HCT116 (cell line): Measurements from ENCODE around the gene NF1. TPM values are rescaled to one million over a fixed set of nuclear protein-coding genes. Genes with fewer than 3 reads are reported as not detected.
"Not testable (repeated sequence)": the region's sequence is repeated elsewhere in the genome, so short reads cannot be mapped to it uniquely, and the experiment has no call there.

Experiments used
- ATAC-seq: fragments of 200-7000 bp; cut with Tn5 transposase; 2 replicates; pipeline ENCODE4 v1.9.1; 2020; ENCODE audit warnings: mild to moderate bottlenecking, moderate library complexity
- BruUV-seq: library from RNA; stranded (reverse); fragments of 400-500 nt; replicated peaks from 2 replicates; lab custom pipeline; 2021; lab: Mats Ljungman, UMichigan
- CTCF ChIA-PET: fragments of 300-600 bp; sonication (Branson Sonifier 250); formaldehyde crosslinking; loops from one replicate; lab custom pipeline; 2021; ENCODE audit warnings: antibody characterized with exemption; lab: Charles Lee
- POLR2A ChIA-PET: fragments of 300-600, 350-600 bp; sonication (Branson Sonifier 250); formaldehyde crosslinking; loops from one replicate; lab custom pipeline; 2021; ENCODE audit warnings: antibody characterized with exemption; lab: Charles Lee
- RAD21 ChIA-PET, 2 experiments: fragments of 300-600 bp; sonication (Branson Sonifier 250); formaldehyde crosslinking; loops; one replicate each; lab custom pipeline; 2023; ENCODE audit warnings: low total read pairs in 2 of 2; ENCODE audit not compliant: uncharacterized antibody in 2 of 2, unreplicated experiment in 2 of 2, low non-redundant PET in 1 of 2; lab: Charles Lee
- DNase-seq: peaks from one replicate; pipeline ENCODE4 v3.0.0-alpha.2; 2010; ENCODE audit warnings: low read depth, low spot score
- H2AFZ ChIP-seq: fragments of 200-600 bp; shearing (Covaris generic), sonication (generic); 2 replicates; pipeline ENCODE4 v1.6.1; 2017; ENCODE audit warnings: low read depth, mixed run types, mixed read lengths, antibody characterized with exemption, low read length; ENCODE audit not compliant: poor library complexity, severe bottlenecking
- H3K27ac ChIP-seq: 2 replicates; pipeline ENCODE4 v1.5.1; 2012; ENCODE audit warnings: low read depth, low read length
- H3K27me3 ChIP-seq: fragments of 200-600 bp; sonication (generic); 2 replicates; pipeline ENCODE4 v1.6.1; 2016; ENCODE audit warnings: mixed run types, low read length, mixed read lengths; ENCODE audit not compliant: insufficient read depth
- H3K36me3 ChIP-seq, 2 experiments: fragments of 200-500 bp in 1 of 2; fragments of 200-600 bp in 1 of 2; sonication (Bioruptor generic) in 1 of 2; sonication (generic) in 1 of 2; 2 replicates each; pipeline versions ENCODE4 v1.5.1 to v1.6.1; 2014 to 2016; ENCODE audit warnings: low read length in 2 of 2, inconsistent platforms in 1 of 2, mixed read lengths in 1 of 2, mixed run types in 1 of 2; ENCODE audit not compliant: insufficient read depth in 2 of 2, control insufficient read depth in 1 of 2
- H3K4me1 ChIP-seq, 2 experiments: fragments of 200-600 bp in 1 of 2; sonication (generic) in 1 of 2; 2 replicates each; pipeline versions ENCODE4 v1.5.1 to v1.6.1; 2012 to 2017; ENCODE audit warnings: low read length in 2 of 2, inconsistent platforms in 1 of 2, mild to moderate bottlenecking in 1 of 2, mixed read lengths in 1 of 2, mixed run types in 1 of 2, moderate library complexity in 1 of 2; ENCODE audit not compliant: insufficient read depth in 2 of 2, control insufficient read depth in 1 of 2
- H3K4me2 ChIP-seq: fragments of 200-600 bp; sonication (generic); 2 replicates; pipeline ENCODE4 v1.6.1; 2017; ENCODE audit warnings: mixed run types, low read length, mixed read lengths
- H3K4me3 ChIP-seq, 2 experiments: fragments of 200-600 bp in 1 of 2; sonication (generic) in 1 of 2; replicated peaks in 1 of 2; 2 replicates each; pipeline ENCODE4 v1.5.1; 2011 to 2016; ENCODE audit warnings: low read length in 2 of 2, control low read depth in 1 of 2, low read depth in 1 of 2, mild to moderate bottlenecking in 1 of 2, mixed read lengths in 1 of 2, mixed run types in 1 of 2
- H3K79me2 ChIP-seq: fragments of 200-600 bp; sonication (generic); 2 replicates; pipeline ENCODE4 v1.6.1; 2017; ENCODE audit warnings: mild to moderate bottlenecking, mixed run types, low read length, moderate library complexity, mixed read lengths; ENCODE audit not compliant: insufficient read depth
- H3K9ac ChIP-seq: fragments of 200-600 bp; sonication (generic); 2 replicates; pipeline ENCODE4 v1.6.1; 2016; ENCODE audit warnings: low read length, mixed read lengths
- H3K9me2 ChIP-seq: fragments of 200-600 bp; sonication (generic), shearing (Covaris generic); 2 replicates; pipeline ENCODE4 v1.6.1; 2017; ENCODE audit warnings: mixed run types, mild to moderate bottlenecking, moderate library complexity; ENCODE audit not compliant: insufficient read depth
- H3K9me3 ChIP-seq, 2 experiments: fragments of 200-500 bp in 1 of 2; fragments of 200-600 bp in 1 of 2; sonication (Bioruptor generic) in 1 of 2; sonication (generic) in 1 of 2; 2 replicates each; pipeline ENCODE4 v1.6.1; 2014 to 2017; ENCODE audit warnings: low read length in 2 of 2, mixed read lengths in 2 of 2, inconsistent platforms in 1 of 2, low read depth in 1 of 2, mild to moderate bottlenecking in 1 of 2, mixed run types in 1 of 2, moderate library complexity in 1 of 2; ENCODE audit not compliant: control insufficient read depth in 1 of 2, insufficient read depth in 1 of 2
- H4K20me1 ChIP-seq: fragments of 200-600 bp; sonication (generic), shearing (Covaris generic); 2 replicates; pipeline ENCODE4 v1.6.1; 2017; ENCODE audit warnings: mixed run types, mild to moderate bottlenecking, moderate library complexity; ENCODE audit not compliant: insufficient read depth
- CEBPB ChIP-seq: IDR thresholded peaks from 2 replicates; pipeline ENCODE4 v1.6.1; 2012; ENCODE audit warnings: low read depth
- EZH2 ChIP-seq: fragments of 200-600 bp; sonication (generic); IDR thresholded peaks from 2 replicates; pipeline ENCODE4 v1.6.1; 2017; ENCODE audit warnings: antibody characterized with exemption, mixed run types
- POLR2A ChIP-seq: IDR thresholded peaks from 2 replicates; pipeline ENCODE4 v1.7.0; 2011; ENCODE audit warnings: borderline replicate concordance; ENCODE audit not compliant: insufficient read depth, insufficient read length; ENCODE audit errors: extremely low read depth
- intact Hi-C: fragments of 100-400 bp; cut with micrococcal nuclease; formaldehyde crosslinking; loops from 2 replicates; pipeline ENCODE4 v1.10.0; 2022
- total RNA-seq: library from RNA; stranded (reverse); gene quantifications from one replicate; pipeline ENCODE4 v1.2.1, GENCODE V29; 2021; ENCODE audit not compliant: unreplicated experiment
- TF ChIP-seq, protein P1 (sequence below), 3 experiments: fragments of 200-600 bp in 1 of 3; sonication (generic) in 1 of 3; IDR thresholded peaks in 2 of 3; conservative IDR thresholded peaks in 1 of 3; 2 replicates each; pipeline ENCODE4 v1.5.1; 2012 to 2017; ENCODE audit warnings: low read depth in 2 of 3, low read length in 2 of 3, antibody characterized with exemption in 1 of 3, borderline replicate concordance in 1 of 3, control low read depth in 1 of 3, mild to moderate bottlenecking in 1 of 3, mixed read lengths in 1 of 3, mixed run types in 1 of 3, moderate library complexity in 1 of 3; ENCODE audit not compliant: insufficient read depth in 1 of 3
- TF ChIP-seq, protein P2 (sequence below): IDR thresholded peaks from 2 replicates; pipeline ENCODE4 v1.6.1; 2012
- TF ChIP-seq, protein P3 (sequence below): IDR thresholded peaks from 2 replicates; pipeline ENCODE4 v1.6.1; 2012; ENCODE audit warnings: low read depth

NF1 gene
- total RNA-seq, 1 experiment from 2014 or later: 20.8 TPM

DNA sequence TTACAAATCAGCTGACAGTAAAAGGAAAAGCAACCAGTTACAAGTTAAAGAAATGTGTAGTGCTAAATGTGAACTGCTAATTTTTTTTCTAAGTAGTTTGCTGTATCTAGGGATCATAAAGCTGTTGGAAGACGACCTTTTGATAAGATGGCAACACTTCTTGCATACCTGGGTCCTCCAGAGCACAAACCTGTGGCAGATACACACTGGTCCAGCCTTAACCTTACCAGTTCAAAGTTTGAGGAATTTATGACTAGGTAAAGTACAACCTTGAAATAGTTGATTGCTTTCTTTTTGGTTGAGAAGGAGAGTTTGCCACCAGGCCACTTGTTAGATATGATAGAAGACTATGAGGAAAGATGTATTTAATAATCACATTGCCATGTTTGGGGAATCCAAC lies 166.8 kb downstream of the NF1 start (continued):
- TF ChIP-seq, protein P1, sequence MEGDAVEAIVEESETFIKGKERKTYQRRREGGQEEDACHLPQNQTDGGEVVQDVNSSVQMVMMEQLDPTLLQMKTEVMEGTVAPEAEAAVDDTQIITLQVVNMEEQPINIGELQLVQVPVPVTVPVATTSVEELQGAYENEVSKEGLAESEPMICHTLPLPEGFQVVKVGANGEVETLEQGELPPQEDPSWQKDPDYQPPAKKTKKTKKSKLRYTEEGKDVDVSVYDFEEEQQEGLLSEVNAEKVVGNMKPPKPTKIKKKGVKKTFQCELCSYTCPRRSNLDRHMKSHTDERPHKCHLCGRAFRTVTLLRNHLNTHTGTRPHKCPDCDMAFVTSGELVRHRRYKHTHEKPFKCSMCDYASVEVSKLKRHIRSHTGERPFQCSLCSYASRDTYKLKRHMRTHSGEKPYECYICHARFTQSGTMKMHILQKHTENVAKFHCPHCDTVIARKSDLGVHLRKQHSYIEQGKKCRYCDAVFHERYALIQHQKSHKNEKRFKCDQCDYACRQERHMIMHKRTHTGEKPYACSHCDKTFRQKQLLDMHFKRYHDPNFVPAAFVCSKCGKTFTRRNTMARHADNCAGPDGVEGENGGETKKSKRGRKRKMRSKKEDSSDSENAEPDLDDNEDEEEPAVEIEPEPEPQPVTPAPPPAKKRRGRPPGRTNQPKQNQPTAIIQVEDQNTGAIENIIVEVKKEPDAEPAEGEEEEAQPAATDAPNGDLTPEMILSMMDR (IDR thresholded peaks at IDR 0.05 in 2 of 3, conservative IDR thresholded peaks at IDR 0.05 in 1 of 3; ENCODE audit: borderline replicate concordance in 1 of 3, insufficient read depth in 1 of 3, low read depth in 2 of 3, low read length in 2 of 3): no peak
- TF ChIP-seq, protein P2, sequence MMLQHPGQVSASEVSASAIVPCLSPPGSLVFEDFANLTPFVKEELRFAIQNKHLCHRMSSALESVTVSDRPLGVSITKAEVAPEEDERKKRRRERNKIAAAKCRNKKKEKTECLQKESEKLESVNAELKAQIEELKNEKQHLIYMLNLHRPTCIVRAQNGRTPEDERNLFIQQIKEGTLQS: no peak
- TF ChIP-seq EZH2 (no peak), CEBPB (no peak), POLR2A (no peak)
- TF ChIP-seq, protein P3, sequence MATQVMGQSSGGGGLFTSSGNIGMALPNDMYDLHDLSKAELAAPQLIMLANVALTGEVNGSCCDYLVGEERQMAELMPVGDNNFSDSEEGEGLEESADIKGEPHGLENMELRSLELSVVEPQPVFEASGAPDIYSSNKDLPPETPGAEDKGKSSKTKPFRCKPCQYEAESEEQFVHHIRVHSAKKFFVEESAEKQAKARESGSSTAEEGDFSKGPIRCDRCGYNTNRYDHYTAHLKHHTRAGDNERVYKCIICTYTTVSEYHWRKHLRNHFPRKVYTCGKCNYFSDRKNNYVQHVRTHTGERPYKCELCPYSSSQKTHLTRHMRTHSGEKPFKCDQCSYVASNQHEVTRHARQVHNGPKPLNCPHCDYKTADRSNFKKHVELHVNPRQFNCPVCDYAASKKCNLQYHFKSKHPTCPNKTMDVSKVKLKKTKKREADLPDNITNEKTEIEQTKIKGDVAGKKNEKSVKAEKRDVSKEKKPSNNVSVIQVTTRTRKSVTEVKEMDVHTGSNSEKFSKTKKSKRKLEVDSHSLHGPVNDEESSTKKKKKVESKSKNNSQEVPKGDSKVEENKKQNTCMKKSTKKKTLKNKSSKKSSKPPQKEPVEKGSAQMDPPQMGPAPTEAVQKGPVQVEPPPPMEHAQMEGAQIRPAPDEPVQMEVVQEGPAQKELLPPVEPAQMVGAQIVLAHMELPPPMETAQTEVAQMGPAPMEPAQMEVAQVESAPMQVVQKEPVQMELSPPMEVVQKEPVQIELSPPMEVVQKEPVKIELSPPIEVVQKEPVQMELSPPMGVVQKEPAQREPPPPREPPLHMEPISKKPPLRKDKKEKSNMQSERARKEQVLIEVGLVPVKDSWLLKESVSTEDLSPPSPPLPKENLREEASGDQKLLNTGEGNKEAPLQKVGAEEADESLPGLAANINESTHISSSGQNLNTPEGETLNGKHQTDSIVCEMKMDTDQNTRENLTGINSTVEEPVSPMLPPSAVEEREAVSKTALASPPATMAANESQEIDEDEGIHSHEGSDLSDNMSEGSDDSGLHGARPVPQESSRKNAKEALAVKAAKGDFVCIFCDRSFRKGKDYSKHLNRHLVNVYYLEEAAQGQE: no peak

DNA sequence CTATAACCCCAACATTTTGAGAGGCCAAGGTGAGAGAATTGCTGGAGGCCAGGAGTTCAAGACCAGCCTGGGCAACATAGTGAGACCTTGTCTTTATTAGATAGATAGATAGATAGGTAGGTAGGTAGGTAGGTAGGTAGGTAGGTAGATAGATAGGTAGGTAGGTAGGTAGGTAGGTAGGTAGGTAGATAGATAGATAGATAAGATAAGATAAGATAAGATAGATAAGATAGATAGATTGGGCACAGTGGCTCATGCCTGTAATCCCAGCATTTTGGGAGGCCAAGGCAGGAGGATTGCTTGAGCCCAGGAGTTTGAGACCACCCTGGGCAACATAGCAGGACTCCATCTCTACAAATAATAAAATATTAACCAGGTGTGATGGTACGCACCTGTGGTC lies 168.1 kb downstream of the NF1 start:
- POLR2A ChIA-PET, intact Hi-C loops, H3K9me2 ChIP-seq, H3K4me1 ChIP-seq, H3K27me3 ChIP-seq, H2AFZ ChIP-seq, BruUV-seq, H3K27ac ChIP-seq, ATAC-seq, H3K9ac ChIP-seq, H4K20me1 ChIP-seq, H3K4me2 ChIP-seq, DNase-seq, RAD21 ChIA-PET, H3K4me3 ChIP-seq, CTCF ChIA-PET, H3K9me3 ChIP-seq, H3K79me2 ChIP-seq: not testable (repeated sequence)
- H3K36me3 ChIP-seq: peaks cover 14% of the 10 kb centered on the region in 2 experiments; a peak in 2 of 4 replicates
